Upper lobe of left lung (tissue), 4 donors: ENCODE results near the gene ZNF620.

Experiments
- EP300 ChIP-seq, 4 donors: sonication (generic); formaldehyde crosslinking; IDR thresholded peaks; one replicate each; pipeline ENCODE4 v1.5.1; 2017; ENCODE audit warnings: antibody characterized with exemption in 4 of 4, control low read depth in 2 of 4
- POLR2A ChIP-seq, 4 donors: fragments of 450-650 bp; IDR thresholded peaks; one replicate each; pipeline ENCODE4 v1.5.1; 2016 to 2017; ENCODE audit warnings: antibody characterized with exemption in 4 of 4, mild to moderate bottlenecking in 2 of 4
- POLR2AphosphoS5 ChIP-seq, 2 donors: sonication (generic); formaldehyde crosslinking; IDR thresholded peaks; one replicate each; pipeline ENCODE4 v1.5.1; 2017; ENCODE audit warnings: antibody characterized with exemption in 2 of 2
- TF ChIP-seq, protein P1 (sequence below), 6 experiments: fragments of 450-650 bp in 4 of 6; fragments of 200-600 bp in 2 of 6; sonication (generic) in 2 of 6; IDR thresholded peaks; one replicate each; pipeline ENCODE4 v1.5.1; 2016 to 2019; ENCODE audit warnings: antibody characterized with exemption in 6 of 6

DNA sequence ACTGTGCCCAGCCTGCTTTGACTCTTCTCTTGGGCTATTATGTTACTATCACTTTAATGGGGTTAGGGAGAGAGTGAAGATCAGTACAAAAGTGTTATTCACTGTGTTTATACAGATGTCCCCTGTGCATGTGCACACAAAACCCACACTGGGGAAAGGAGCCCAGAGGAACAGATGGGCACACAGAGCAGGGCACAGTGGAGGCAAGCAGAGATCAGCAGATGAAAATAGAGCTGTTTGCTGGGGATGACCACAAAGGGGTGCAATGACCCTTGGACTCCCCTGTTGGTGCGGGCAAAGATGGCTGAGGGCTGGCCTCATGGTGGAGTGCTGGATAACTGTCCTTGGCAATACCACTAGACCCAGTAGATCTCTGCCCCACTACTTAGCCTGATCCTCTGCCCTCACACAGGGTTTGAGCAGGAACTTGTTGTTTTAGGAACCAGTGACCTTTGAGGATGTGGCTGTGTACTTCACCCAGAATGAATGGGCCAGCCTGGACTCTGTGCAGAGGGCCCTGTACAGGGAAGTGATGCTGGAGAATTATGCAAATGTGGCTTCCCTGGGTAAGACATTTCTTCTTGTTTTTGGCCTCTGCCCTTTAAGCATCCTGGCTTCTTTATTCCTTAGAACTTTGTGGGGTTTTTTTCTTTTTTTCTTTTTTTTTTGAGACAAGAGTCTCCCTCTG is 5.3 kb downstream of the ZNF620 start:
- TF ChIP-seq, protein P1, sequence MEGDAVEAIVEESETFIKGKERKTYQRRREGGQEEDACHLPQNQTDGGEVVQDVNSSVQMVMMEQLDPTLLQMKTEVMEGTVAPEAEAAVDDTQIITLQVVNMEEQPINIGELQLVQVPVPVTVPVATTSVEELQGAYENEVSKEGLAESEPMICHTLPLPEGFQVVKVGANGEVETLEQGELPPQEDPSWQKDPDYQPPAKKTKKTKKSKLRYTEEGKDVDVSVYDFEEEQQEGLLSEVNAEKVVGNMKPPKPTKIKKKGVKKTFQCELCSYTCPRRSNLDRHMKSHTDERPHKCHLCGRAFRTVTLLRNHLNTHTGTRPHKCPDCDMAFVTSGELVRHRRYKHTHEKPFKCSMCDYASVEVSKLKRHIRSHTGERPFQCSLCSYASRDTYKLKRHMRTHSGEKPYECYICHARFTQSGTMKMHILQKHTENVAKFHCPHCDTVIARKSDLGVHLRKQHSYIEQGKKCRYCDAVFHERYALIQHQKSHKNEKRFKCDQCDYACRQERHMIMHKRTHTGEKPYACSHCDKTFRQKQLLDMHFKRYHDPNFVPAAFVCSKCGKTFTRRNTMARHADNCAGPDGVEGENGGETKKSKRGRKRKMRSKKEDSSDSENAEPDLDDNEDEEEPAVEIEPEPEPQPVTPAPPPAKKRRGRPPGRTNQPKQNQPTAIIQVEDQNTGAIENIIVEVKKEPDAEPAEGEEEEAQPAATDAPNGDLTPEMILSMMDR (IDR thresholded peaks at IDR 0.05): no peak
- TF ChIP-seq POLR2AphosphoS5 (IDR thresholded peaks at IDR 0.05) (no peak), POLR2A (IDR thresholded peaks at IDR 0.05) (no peak), EP300 (IDR thresholded peaks at IDR 0.05) (no peak)
